GM23248 (cell line): Measurements from ENCODE around the gene RAD50.

Experiments
- EZH2 ChIP-seq: fragments of 200-600 bp; sonication (generic); IDR thresholded peaks from 2 replicates; pipeline ENCODE4 v1.6.1; 2018; ENCODE audit warnings: antibody characterized with exemption, mild to moderate bottlenecking; ENCODE audit not compliant: insufficient read depth, poor library complexity, severe bottlenecking
- EZH2phosphoT487 ChIP-seq: fragments of 200-600 bp; sonication (generic); IDR thresholded peaks from 2 replicates; pipeline ENCODE4 v1.6.1; 2018; ENCODE audit warnings: antibody characterized with exemption, moderate library complexity, mild to moderate bottlenecking, low read depth; ENCODE audit not compliant: insufficient read depth

DNA sequence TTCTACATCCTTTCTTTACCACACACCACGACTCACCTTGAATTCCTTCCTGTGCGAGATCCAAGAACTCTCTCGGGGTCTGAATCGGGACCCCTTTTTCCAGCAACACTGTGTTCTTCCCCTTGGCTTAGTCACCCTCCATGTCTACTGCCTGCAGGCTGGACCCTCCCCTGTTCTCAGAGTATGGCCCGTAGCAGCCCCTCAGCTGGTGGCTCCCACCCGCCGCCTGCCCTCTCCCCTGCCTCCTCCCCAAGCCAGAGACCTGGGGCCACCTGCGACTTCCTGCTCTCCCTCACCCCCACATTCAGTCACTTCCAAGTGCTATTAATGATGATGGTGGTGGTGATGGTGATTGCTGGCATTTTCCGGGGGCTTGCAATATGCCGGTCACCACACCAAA lies 110.5 kb downstream of the RAD50 start:
- TF ChIP-seq EZH2 (no peak), EZH2phosphoT487 (no peak)
